Measurements from ENCODE around the gene CDH22.

CDH22 gene

DNA sequence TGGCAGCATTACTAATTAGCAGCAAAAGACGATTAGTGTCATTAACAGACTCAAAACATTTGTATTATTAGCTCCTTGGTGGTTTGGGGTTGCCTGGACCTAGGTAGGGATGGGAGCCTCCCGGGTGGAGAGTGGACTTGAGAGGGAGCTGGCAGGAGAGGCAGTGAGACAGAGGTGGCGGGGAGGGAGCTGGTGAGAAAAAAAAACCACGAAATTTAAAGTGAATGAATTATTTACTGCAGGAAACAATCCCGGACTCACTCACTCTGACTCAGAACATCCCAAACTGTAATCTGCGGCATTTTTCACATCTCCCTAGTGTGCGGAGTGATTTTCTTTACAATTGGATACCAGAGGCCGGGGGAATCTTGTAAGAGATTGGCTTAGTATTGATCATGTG lies 14.3 kb upstream of the CDH22 start:
- DNase-seq: no peak

- DNase-seq: no peak
Observed at GRCh38 chr20:46317685-46318177, 9.4 kb upstream of the CDH22 start.

DNA sequence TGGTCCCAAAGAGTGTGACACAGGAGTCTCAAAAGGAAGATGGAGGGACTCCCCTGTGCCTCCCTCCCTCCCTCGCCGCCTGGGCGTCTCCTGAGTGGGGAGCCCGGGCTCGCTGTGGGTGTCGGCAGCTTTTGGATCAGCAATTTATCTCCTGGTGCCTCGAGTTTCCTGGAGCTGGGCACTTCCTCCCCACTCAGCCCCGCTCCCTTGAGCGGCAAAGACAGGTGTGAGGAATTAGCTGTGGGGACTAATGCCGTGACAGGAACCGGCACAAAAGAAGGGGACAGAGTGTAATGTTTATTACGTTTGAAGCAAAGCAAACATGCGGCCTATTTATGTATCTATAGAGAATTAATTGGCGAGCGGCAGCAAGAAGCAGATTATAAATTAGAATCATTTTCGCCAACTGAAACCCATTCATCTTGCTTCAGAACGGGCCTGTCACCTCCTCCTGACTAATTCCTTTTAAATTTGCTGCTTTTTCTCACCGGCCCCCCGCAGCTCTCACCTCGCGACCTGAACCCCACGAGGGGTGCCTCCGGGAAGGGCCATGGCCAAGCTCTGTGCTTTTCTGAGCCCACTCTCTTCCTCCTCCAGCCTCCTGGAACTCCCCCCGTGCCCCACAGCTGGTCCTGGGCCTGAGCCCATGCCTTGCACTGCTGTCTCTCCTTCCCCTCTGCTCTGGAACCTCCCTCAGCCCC lies 8.8 kb upstream of the CDH22 start:
- no peak for DNase-seq

DNA sequence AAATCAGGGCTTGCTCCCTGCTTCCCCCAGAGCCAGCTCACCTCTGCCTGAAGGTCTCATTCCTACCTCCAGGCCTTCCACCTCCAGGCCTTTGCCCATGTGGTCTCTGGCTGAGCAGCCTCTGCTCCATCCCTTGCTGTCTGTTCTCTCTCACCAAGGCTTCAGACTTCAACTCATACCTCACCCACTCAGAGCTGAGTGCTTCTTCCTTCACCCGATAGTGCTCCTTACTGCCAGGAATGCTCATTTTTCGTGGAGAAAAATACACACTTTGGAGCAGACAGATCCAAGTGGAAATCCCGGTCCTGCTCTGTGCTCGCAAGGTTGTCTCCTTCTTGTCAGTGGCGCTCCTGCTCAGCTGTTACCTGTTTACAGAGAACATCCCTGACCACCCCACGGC lies 7.0 kb upstream of the CDH22 start:
- DNase-seq: no peak

DNA sequence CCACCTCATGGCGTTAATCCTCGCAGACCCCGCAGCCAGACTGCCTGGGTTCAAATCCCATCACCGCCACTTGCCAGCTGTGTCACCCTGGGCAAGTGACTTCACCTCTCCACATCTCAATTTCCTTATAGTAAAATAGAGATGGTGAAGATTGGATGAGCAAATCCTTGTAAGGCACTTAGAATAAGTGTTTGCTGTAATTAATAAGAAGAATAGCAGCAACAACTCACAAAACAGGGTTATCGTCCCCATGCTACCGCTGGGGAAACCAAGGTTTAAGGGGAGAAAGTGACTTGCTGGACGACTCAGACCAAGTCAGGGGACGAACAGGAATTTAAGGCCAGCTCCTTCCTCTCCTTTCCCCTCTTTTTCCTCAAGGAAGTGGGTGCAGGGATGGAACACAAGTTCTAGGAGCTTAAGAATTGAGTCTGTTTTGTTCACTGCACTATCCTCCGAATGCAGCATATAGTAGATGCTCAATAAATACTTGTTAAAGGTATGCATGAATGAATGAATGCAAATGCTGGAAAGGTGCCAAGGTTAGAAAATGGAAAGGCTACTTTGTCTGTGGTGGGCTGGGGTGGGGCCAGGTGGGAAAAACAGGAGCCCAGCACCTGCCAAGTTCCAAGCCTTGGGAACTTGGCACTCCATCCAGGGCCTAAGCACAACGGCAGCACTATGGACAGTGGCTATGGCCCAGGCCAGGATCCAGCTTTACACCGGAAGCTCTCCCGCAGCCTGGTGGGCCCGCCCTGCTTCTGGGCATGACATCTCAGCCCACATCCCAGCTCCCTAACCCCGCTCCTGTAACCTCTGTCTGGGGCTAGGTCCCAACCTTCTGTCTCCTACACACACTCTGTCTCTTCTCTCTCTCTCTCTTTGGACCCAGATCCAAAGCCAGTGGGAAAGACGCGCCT lies 4.9 kb upstream of the CDH22 start:
- no peak for DNase-seq

GRCh38 chr20:46312075-46312944 lies 4.0 kb upstream of the CDH22 start:
- no peak for DNase-seq

- no peak for DNase-seq
Observed at GRCh38 chr20:46311719-46312074, 3.4 kb upstream of the CDH22 start.

DNA sequence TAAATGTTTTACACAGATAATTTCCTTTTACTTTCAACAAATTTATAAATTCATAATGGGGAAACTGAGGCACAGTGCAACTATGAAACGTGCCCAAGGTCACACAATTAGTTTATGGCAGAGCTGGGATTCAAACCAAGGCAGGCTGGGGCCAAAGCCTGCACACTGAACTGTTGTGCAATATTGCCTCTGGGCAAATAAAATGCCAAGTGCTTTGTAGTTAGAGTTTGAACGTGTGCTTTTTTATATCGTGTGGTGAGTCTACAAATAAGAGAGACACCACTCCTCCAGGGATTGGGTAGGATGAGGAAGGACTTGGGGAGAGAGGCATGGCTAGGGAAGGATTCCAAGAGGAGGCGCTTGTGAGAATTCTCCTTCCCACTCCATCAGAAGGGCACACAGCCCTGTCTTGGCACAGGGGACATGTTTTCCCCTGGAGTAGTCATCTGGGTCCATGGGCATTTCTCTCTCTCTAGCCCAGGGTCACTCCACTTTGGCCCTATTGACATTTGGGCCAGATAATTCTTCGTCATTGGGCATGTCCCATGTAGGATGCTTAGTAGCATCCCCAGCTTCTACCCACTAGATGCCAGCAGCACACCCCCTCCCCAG lies 2.8 kb upstream of the CDH22 start:
- no peak for DNase-seq

- no peak for DNase-seq
Observed at GRCh38 chr20:46309945-46310344, 1.6 kb upstream of the CDH22 start.

- no peak for DNase-seq
Observed at GRCh38 chr20:46307999-46308257, 370 bp downstream of the CDH22 start.

DNA sequence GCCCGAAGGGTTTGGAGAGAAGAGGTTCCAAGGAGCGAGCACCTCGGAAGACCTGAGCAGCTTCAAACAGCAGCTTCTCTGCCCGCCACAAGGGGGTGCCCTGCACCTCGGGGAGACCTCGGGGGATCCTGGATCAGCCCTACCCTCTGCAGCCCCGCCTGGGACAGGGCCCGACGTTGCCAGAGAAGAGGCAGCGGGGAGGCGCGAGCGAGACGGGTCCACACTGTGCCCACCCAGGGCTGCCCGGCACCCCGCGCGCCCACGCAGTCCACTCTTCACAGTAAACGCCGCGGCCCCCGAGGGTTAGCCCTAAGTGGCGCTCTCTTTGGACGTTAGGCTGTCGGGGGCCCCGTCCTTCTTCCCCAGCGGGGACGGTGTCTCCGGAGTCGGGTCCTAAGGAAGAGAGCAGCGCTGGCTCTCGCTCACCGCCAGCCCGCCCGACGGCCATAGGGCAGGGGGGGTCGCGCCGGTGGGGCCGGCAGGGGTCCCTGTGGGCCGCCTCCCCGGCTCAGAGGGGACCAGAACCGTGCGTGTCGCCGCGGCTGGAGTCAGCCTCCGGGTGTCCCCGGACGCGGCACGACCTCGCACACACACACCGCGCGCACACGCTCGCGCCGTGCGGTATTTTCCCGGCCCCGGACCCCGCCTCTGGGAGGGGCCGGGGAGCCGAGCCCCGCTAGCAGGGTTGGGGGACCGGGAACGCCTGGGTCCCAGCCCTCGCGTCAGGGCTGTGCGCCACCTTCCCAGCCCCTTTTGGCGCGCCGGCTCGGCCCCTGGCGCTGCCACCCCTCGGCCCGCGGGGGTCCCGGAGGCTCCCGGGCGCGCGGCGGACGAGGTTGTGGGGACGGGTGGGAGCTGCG lies 929 bp downstream of the CDH22 start:
- DNase-seq: peak; percentile 21

GRCh38 chr20:46306743-46307138 lies 1.6 kb downstream of the CDH22 start:
- no peak for DNase-seq

DNA sequence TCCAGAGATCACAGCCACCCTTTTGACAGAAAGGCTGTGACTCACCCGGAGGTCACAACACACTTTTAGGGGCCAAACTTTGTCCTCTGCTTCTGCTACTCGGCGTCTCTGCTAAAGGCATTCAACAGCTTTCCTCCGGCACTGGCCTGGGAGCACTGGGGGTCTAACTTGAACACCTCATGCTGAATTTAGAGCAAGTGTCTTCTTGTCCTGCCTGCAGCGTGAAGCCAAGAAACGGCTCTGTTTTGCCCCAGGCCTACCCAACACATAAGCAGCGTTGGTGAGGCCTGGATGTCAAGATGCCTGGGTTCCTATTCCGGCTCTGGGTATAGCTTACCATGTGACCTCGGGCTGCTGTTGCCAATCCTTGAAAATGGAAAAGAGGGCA lies 2.3 kb downstream of the CDH22 start:
- no peak for DNase-seq

DNA sequence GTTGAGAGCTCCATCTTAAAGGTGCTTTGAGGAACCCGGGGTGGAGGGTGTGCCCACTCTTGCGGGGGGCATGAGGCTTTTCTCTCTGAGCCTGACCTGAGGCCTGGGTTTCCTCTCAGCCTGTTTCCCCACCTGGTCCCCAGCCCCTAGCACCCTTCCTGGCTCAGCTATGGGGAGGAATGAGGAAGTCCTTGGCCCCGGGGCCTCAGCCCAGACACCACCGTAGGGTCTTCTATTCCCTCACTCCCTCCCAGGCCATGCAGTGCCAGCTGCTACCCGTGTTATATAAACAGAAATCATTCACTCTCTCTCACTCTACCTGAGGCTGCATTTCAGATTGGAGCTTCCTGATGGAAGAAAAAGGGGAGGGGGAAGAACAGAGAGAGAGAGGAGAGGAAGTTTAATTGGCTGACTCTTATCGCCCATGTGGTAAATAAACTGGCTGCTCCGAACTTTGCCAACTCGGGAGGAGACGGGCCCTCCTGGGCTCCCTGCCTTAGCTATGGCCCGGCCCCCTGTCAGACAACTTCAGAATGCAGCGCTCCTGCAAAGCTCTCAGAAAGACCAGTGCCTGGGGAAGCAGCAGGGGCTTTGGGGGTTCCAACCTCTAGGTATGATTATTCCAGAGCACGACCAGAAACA lies 2.8 kb downstream of the CDH22 start:
- DNase-seq: no peak

DNA sequence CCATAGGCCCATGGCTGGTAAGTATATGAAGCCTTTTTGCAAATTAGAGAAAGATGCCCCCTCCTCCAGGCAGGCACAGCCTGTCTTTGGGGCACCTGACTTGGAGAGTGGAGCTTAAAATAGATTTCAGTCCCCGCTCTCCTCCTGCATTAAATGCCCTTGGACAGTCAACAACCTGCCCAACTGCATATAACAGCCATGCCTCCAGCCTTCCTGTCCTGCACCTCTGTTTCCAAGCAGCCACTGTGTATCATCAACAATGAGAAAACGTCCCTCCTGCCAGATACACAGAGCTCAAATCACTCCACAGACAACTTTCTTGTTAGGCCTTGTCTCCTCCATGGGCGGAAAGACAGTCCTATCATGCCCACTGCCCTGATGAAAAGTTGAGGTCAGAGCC lies 3.4 kb downstream of the CDH22 start:
- no peak for DNase-seq

DNA sequence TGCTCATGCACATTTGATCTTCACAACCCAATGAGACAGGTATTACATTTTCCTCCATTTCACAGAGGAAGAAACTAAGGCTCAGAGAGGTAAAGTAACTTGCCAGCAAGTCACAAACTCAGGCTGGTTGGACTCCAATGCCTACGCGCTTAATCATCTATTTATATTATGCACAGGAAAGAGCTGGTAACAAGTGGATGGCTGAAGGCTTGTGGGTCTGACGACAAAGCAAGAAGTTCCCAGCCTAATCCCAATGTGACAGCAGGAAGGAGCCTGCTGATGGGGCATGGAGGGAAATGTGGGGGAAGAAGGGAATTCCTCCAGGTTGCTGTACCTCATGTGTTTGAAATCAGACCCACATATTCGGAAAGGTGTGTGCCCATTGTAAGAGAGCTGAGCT lies 3.9 kb downstream of the CDH22 start:
- DNase-seq: no peak

GRCh38 chr20:46303176-46303956 lies 4.9 kb downstream of the CDH22 start:
- DNase-seq: no peak

GRCh38 chr20:46302106-46302505 lies 6.2 kb downstream of the CDH22 start:
- DNase-seq: no peak

DNA sequence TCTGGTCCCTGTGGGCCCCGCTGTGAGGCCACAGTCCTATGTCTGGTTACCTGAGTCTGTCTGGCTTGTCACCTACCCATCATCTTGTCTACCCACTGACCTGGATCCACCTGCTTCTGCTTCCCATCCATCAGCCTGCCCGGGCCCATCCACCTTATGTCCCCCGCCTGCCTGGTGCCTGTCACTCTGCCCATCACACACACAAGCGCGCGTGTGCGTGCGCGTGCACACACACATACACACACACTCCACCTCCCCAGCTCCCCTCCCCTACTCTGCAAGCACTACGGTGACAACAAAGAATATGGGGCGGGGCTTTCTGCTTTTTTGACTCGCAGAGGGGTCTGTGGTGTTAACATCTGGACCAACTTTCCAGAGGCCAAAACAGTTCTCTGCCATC lies 8.0 kb downstream of the CDH22 start:
- no peak for DNase-seq

GRCh38 chr20:46299078-46299477 lies 9.2 kb downstream of the CDH22 start:
- no peak for DNase-seq

DNA sequence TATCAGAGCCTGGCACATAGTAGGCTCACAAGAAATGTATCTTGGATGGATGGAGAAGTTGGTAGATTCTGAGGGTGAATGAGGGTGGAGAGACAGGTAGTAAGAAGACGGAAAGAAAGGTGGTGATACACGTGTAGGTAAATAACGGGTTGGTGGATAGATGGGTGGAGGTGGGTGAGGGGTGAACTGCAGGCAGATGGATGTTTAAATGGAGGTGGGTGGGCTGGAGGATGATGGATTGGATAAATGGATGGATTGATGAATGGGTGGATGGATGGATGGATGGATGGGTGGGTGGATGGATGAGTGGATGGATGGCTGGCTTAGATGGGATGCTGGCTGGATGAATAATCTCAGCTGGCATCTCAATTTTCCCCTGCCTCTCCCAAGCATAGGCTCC lies 9.9 kb downstream of the CDH22 start:
- no peak for DNase-seq
